HG02981 (cell line): ENCODE data around the gene MRPS35.

ENCODE experiments used
- ATAC-seq: cut with Tn5 transposase; IDR thresholded peaks from one replicate; pipeline ENCODE4 v1.9.1; 2021; ENCODE audit warnings: mild to moderate bottlenecking, moderate library complexity; ENCODE audit not compliant: unreplicated experiment

The MRPS35 gene

DNA sequence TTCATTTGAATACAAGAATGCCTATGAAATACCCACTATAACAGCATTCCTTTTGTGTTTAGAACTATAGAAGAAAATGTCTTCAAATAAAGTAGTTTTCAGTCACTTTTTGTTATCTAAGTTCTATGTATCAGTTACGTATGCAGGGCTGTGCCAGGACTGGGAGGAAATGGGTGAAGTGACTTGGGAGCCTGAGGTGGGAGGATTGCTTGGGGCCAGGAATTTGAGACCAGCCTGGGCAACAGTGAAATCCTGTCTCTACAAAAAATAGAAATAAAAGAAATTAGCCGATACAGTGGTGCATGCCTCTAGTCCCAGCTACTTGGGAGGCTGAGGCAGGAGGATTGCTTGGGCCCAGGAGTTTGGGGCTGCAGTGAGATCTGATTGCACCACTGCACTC, 92.3 kb downstream of the MRPS35 start:
- no peak for ATAC-seq

GRCh38 chr12:27805238-27805637, 94.6 kb downstream of the MRPS35 start:
- no peak for ATAC-seq
